Stomach (tissue), 9 donors: ENCODE results near the gene ANKRD30A. TPM values are rescaled to one million over a fixed set of nuclear protein-coding genes. Genes with fewer than 3 reads are reported as not detected.

Experiments used
- DNase-seq, 2 donors: peaks; one replicate each; pipeline versions ENCODE4 v3.0.0 to v3.0.0-alpha.2; 2013 to 2019
- H3K27ac ChIP-seq, 5 donors: fragments of 200-600 bp in 4 of 5; sonication (generic) in 4 of 5; one replicate each; pipeline ENCODE4 v1.5.1; 2013 to 2019; ENCODE audit warnings: mild to moderate bottlenecking in 1 of 5, moderate library complexity in 1 of 5
- H3K27me3 ChIP-seq, 3 donors: fragments of 200-600 bp; sonication (generic); one replicate each; pipeline ENCODE4 v1.5.1; 2017 to 2019; ENCODE audit warnings: mixed run types in 1 of 3
- H3K36me3 ChIP-seq, 4 donors: fragments of 200-600 bp; sonication (generic); 1 replicate in 3 of 4; 2 replicates in 1 of 4; pipeline ENCODE4 v1.5.1; 2016 to 2019
- H3K4me1 ChIP-seq, 4 donors: fragments of 200-600 bp; sonication (generic); one replicate each; pipeline ENCODE4 v1.5.1; 2016 to 2019
- H3K4me3 ChIP-seq, 4 donors: fragments of 200-600 bp; sonication (generic) in 3 of 4; one replicate each; pipeline ENCODE4 v1.5.1; 2016 to 2019; ENCODE audit warnings: mild to moderate bottlenecking in 1 of 4
- H3K9me3 ChIP-seq, 4 donors: fragments of 200-600 bp; sonication (generic); one replicate each; pipeline ENCODE4 v1.5.1; 2016 to 2019
- EP300 ChIP-seq: sonication (generic); formaldehyde crosslinking; IDR thresholded peaks from one replicate; pipeline ENCODE4 v1.6.1; 2017; ENCODE audit warnings: antibody characterized with exemption
- POLR2A ChIP-seq, 4 donors: fragments of 450-650 bp; IDR thresholded peaks; one replicate each; pipeline ENCODE4 v1.6.1; 2016; ENCODE audit warnings: antibody characterized with exemption in 4 of 4, control low read depth in 2 of 4, mild to moderate bottlenecking in 1 of 4, moderate library complexity in 1 of 4
- POLR2AphosphoS5 ChIP-seq, 3 donors: sonication (generic); formaldehyde crosslinking; IDR thresholded peaks; one replicate each; pipeline ENCODE4 v1.6.1; 2016; ENCODE audit warnings: antibody characterized with exemption in 3 of 3
- WGBS, 5 donors: extraction: QIAGEN DNeasy Blood & Tissue Kit in 3 of 5; methylation state at CpG; one replicate each; pipeline versions ENCODE4 v1.1.5 to v1.1.7; 2013 to 2018; 5-methylcytosine and 5-hydroxymethylcytosine counted together
- intact Hi-C: fragments of 100-400 bp; cut with DNase I; formaldehyde crosslinking; loops from one replicate; pipeline ENCODE4 v1.15.1; 2023; ENCODE audit warnings: low total_unique reads
- polyA plus RNA-seq, 3 donors: library from polyadenylated mRNA; stranded (reverse); fragments of 200-250 nt; gene quantifications; one replicate each; pipeline ENCODE4 v1.2.3, GENCODE V29; 2013
- total RNA-seq, 5 donors: library from RNA; depleted of rRNA; stranded (reverse); fragments of >200 nt; gene quantifications; one replicate each; pipeline versions ENCODE4 v1.1.0 to v1.2.3, GENCODE V29; 2014 to 2016
- TF ChIP-seq, protein P1 (sequence below), 7 experiments: fragments of 450-650 bp in 4 of 7; fragments of 200-600 bp in 3 of 7; sonication (generic) in 3 of 7; IDR thresholded peaks; one replicate each; pipeline ENCODE4 v1.5.1; 2016 to 2019; ENCODE audit warnings: antibody characterized with exemption in 7 of 7, control low read depth in 2 of 7, mild to moderate bottlenecking in 1 of 7
- donor health status: healthy with polysubstance abuse.
- donor health status: Bipolar disorder and iron deficiency.
- donor health status: healthy.

Gene ANKRD30A
- total and polyA plus RNA-seq, 8 donors = 0.18 TPM; not detected in 7

DNA sequence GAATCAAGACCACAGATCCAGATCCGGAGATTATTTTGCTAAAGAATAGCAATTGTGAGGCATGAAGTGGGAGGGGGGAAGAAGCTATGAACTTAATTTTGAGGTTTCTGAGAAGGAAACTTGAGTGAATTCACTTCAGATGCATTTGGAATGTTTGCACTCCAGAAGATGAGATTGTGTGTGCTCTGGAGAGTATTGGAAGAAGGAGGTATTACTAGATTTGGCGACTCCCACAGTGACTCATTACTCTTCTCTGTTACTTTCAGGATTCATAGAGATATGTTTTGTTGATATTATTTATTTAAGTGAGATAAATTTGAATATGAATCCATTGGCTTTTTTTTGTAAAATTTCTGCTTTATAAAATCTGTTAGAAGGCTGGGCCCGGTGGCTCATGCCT lies 80.7 kb downstream of the ANKRD30A start:
- H3K27me3 ChIP-seq = no peaks in the 10 kb centered on the region
- no peak overlapping the region for H3K27ac ChIP-seq
- H3K4me3 ChIP-seq = no peak overlapping the region
- H3K4me1 ChIP-seq = no peaks in the 10 kb centered on the region
- TF ChIP-seq POLR2AphosphoS5 (IDR thresholded peaks at IDR 0.05) (no peak), EP300 (no peak), POLR2A (IDR thresholded peaks at IDR 0.05) (no peak)
- TF ChIP-seq, protein P1, sequence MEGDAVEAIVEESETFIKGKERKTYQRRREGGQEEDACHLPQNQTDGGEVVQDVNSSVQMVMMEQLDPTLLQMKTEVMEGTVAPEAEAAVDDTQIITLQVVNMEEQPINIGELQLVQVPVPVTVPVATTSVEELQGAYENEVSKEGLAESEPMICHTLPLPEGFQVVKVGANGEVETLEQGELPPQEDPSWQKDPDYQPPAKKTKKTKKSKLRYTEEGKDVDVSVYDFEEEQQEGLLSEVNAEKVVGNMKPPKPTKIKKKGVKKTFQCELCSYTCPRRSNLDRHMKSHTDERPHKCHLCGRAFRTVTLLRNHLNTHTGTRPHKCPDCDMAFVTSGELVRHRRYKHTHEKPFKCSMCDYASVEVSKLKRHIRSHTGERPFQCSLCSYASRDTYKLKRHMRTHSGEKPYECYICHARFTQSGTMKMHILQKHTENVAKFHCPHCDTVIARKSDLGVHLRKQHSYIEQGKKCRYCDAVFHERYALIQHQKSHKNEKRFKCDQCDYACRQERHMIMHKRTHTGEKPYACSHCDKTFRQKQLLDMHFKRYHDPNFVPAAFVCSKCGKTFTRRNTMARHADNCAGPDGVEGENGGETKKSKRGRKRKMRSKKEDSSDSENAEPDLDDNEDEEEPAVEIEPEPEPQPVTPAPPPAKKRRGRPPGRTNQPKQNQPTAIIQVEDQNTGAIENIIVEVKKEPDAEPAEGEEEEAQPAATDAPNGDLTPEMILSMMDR (IDR thresholded peaks at IDR 0.05) = no peak
- WGBS, 5 donors = 82 to 87% (median 85%) methylated on average over 3 of the region's 3 CpGs
- intact Hi-C loops = no loop called here
- H3K9me3 ChIP-seq = no peaks in the 10 kb centered on the region
- DNase-seq = no peak
- H3K36me3 ChIP-seq = no peaks in the 10 kb centered on the region

DNA sequence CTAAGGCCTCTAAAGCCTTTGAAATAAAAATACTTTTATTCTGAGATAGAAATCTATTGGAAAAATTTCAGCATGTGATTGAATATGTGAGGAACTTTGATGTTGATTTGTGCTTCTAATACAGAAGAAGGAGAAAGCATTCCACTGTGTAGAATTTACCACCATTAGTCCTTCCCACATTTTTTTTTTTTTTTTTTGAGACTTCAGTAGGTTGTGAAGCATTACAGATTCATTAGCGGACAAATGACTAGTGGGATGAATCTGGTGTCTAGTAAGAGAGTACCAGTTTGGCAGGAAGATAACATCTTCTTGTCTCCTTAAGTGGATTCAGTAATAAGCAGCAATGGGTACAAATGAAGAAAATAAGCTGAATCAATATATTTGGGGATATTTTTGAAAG lies 95.5 kb downstream of the ANKRD30A start:
- H3K36me3 ChIP-seq = no peaks in the 10 kb centered on the region
- no peak overlapping the region for H3K27ac ChIP-seq
- no peaks in the 10 kb centered on the region for H3K27me3 ChIP-seq
- H3K9me3 ChIP-seq = no peaks in the 10 kb centered on the region
- no peaks in the 10 kb centered on the region for H3K4me1 ChIP-seq
- DNase-seq = no peak
- H3K4me3 ChIP-seq = no peak overlapping the region
- 0 to 63% (median 0%) methylated on average over 1 of the region's 1 CpG for WGBS, 5 donors
- no peak for TF ChIP-seq EP300
- no peak for TF ChIP-seq POLR2AphosphoS5 (IDR thresholded peaks at IDR 0.05)
- TF ChIP-seq, protein P1 (IDR thresholded peaks at IDR 0.05) = no peak
- no peak for TF ChIP-seq POLR2A (IDR thresholded peaks at IDR 0.05)
- intact Hi-C loops = no loop called here

DNA sequence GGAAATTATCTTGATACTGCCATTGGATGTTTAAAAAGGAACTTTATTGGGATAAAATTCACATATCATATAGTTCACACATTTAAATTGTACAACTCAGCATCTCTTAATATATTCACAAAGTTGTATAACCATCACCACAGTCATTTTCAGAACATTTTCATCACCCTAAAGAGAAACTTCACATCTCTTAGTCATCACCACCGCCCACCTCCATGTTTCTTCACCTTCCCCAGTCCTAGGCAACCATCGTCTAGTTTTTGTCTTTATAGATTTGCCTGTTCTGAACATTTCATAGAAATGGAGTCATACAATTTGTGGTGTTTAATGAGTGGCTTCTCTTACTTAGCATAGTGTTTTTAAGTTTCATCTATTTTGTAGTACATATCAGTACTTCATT lies 96.6 kb downstream of the ANKRD30A start:
- H3K36me3 ChIP-seq = no peaks in the 10 kb centered on the region
- WGBS, 5 donors = 24 to 31% (median 27%) methylated on average over 2 of the region's 2 CpGs
- DNase-seq = no peak
- no peaks in the 10 kb centered on the region for H3K9me3 ChIP-seq
- intact Hi-C loops = no loop called here
- H3K4me1 ChIP-seq = no peaks in the 10 kb centered on the region
- no peak overlapping the region for H3K4me3 ChIP-seq
- H3K27ac ChIP-seq = no peak overlapping the region
- TF ChIP-seq POLR2AphosphoS5 (IDR thresholded peaks at IDR 0.05) = no peak
- no peak for TF ChIP-seq EP300
- no peak for TF ChIP-seq POLR2A (IDR thresholded peaks at IDR 0.05)
- TF ChIP-seq, protein P1 (IDR thresholded peaks at IDR 0.05) = no peak
- no peaks in the 10 kb centered on the region for H3K27me3 ChIP-seq

DNA sequence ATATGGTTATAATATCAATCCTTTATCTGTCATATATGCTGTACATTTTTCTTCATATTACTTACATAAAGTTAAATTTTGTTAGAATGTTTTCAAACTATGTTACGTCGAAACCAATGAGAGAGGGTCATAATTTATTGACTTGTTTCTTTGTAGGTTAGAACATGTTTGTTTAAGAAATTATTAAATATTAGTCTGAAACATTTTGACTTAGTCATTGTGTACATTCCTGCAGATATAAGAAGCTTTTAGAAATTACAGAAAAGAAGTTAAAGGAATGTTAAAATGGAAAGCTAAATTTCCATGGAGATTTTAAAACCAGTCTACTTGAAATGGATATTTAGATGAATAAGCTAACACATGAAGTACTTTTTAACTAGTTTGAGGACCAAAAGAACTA lies 99.8 kb downstream of the ANKRD30A start:
- Histone ChIP-seq H3K4me3 (no peak overlapping the region), H3K9me3 (no peaks in the 10 kb centered on the region), H3K27ac (no peak overlapping the region), H3K4me1 (no peaks in the 10 kb centered on the region), H3K36me3 (no peaks in the 10 kb centered on the region), H3K27me3 (no peaks in the 10 kb centered on the region)
- no peak for DNase-seq
- intact Hi-C loops = no loop called here
- TF ChIP-seq POLR2AphosphoS5 (IDR thresholded peaks at IDR 0.05) = no peak
- TF ChIP-seq, protein P1 (IDR thresholded peaks at IDR 0.05) = no peak
- no peak for TF ChIP-seq EP300
- no peak for TF ChIP-seq POLR2A (IDR thresholded peaks at IDR 0.05)
- 47 to 83% (median 64%) methylated on average over 2 of the region's 2 CpGs for WGBS, 5 donors
